ENCODE results near the gene PCDHGB3. TPM values are rescaled to one million over a fixed set of nuclear protein-coding genes. Genes with fewer than 3 reads are reported as not detected.
"Not testable (repeated sequence)": the region's sequence is repeated elsewhere in the genome, so short reads cannot be mapped to it uniquely, and the experiment has no call there.

The PCDHGB3 gene
- total RNA-seq, 3 donors from 2014 or later = 0.10 to 0.19 (median 0.13) TPM

- ATAC-seq = no peak
- peaks cover 23% of the 10 kb centered on the region for H3K9me3 Mint-ChIP-seq
- DNase-seq = no peak
- H3K4me1 Mint-ChIP-seq (ENCODE audit: low read depth) = peaks cover 2% of the 10 kb centered on the region
- H3K27me3 Mint-ChIP-seq (ENCODE audit: low read depth) = peaks cover 85% of the 10 kb centered on the region
- H3K36me3 Mint-ChIP-seq (ENCODE audit: insufficient read depth) = peaks cover 2% of the 10 kb centered on the region
- H3K4me3 Mint-ChIP-seq = no peak overlapping the region
Observed at GRCh38 chr5:141371572-141372475, 1.8 kb downstream of the PCDHGB3 start.

- peaks cover 27% of the 10 kb centered on the region for H3K9me3 Mint-ChIP-seq
- peak within 1 kb of the TSS; percentile 19 for H3K4me3 Mint-ChIP-seq
- DNase-seq (no peak), ATAC-seq (no peak)
- peaks cover 2% of the 10 kb centered on the region for H3K4me1 Mint-ChIP-seq (ENCODE audit: low read depth)
- H3K27me3 Mint-ChIP-seq (ENCODE audit: low read depth) = peaks cover 80% of the 10 kb centered on the region
- peaks cover 2% of the 10 kb centered on the region for H3K36me3 Mint-ChIP-seq (ENCODE audit: insufficient read depth)
Observed at GRCh38 chr5:141373673-141374317, 3.8 kb downstream of the PCDHGB3 start, which contains the start of gene PCDHGA6. Gene PCDHGA6 (plus strand): TSS chr5:141373891. CDS start chr5:141374084, 193 bp downstream.

GRCh38 chr5:141374627-141375026 lies 4.6 kb downstream of the PCDHGB3 start:
- Mint-ChIP-seq H3K27me3 (ENCODE audit: low read depth) (peaks cover 81% of the 10 kb centered on the region), H3K4me3 (no peak overlapping the region), H3K36me3 (ENCODE audit: insufficient read depth) (peaks cover 2% of the 10 kb centered on the region), H3K4me1 (ENCODE audit: low read depth) (peaks cover 2% of the 10 kb centered on the region), H3K9me3 (peaks cover 30% of the 10 kb centered on the region)
- no peak for ATAC-seq
- DNase-seq = no peak

- not testable (repeated sequence) for H3K4me3 Mint-ChIP-seq; ATAC-seq; H3K4me1 Mint-ChIP-seq (ENCODE audit: low read depth); DNase-seq; H3K36me3 Mint-ChIP-seq (ENCODE audit: insufficient read depth)
- Mint-ChIP-seq H3K9me3 (peaks cover 30% of the 10 kb centered on the region), H3K27me3 (ENCODE audit: low read depth) (peaks cover 82% of the 10 kb centered on the region)
Observed at GRCh38 chr5:141375444-141376155, 5.6 kb downstream of the PCDHGB3 start.

- no peak for DNase-seq
- no peak for ATAC-seq
- Mint-ChIP-seq H3K4me3 (peak within 1 kb of the TSS; percentile 74), H3K36me3 (ENCODE audit: insufficient read depth) (peaks cover 2% of the 10 kb centered on the region), H3K27me3 (ENCODE audit: low read depth) (peaks cover 75% of the 10 kb centered on the region), H3K4me1 (ENCODE audit: low read depth) (peaks cover 2% of the 10 kb centered on the region), H3K9me3 (peaks cover 29% of the 10 kb centered on the region)
Observed at GRCh38 chr5:141382469-141383294, 12.6 kb downstream of the PCDHGB3 start, which contains the start of gene PCDHGA7. Gene PCDHGA7 (plus strand): TSS chr5:141382742. CDS start chr5:141382900, 158 bp downstream.

GRCh38 chr5:141383345-141383744 lies 13.3 kb downstream of the PCDHGB3 start:
- Mint-ChIP-seq H3K9me3 (peaks cover 30% of the 10 kb centered on the region), H3K4me3 (no peak overlapping the region), H3K4me1 (ENCODE audit: low read depth) (peaks cover 2% of the 10 kb centered on the region), H3K27me3 (ENCODE audit: low read depth) (peaks cover 76% of the 10 kb centered on the region), H3K36me3 (ENCODE audit: insufficient read depth) (peaks cover 3% of the 10 kb centered on the region)
- DNase-seq (no peak), ATAC-seq (no peak)

GRCh38 chr5:141384471-141385267 lies 14.6 kb downstream of the PCDHGB3 start:
- ATAC-seq = no peak
- no peak for DNase-seq
- Mint-ChIP-seq H3K4me1 (ENCODE audit: low read depth) (peaks cover 2% of the 10 kb centered on the region), H3K4me3 (no peak overlapping the region), H3K27me3 (ENCODE audit: low read depth) (peaks cover 77% of the 10 kb centered on the region), H3K9me3 (peaks cover 34% of the 10 kb centered on the region), H3K36me3 (ENCODE audit: insufficient read depth) (peaks cover 5% of the 10 kb centered on the region)

- H3K36me3 Mint-ChIP-seq (ENCODE audit: insufficient read depth); H3K4me3 Mint-ChIP-seq; DNase-seq; H3K4me1 Mint-ChIP-seq (ENCODE audit: low read depth): not testable (repeated sequence)
- Mint-ChIP-seq H3K9me3 (peaks cover 34% of the 10 kb centered on the region), H3K27me3 (ENCODE audit: low read depth) (peaks cover 76% of the 10 kb centered on the region)
- peak; percentile 41 to 51 for ATAC-seq
Observed at GRCh38 chr5:141387557-141388311, 17.7 kb downstream of the PCDHGB3 start, which contains the start of gene PCDHGB4. Gene PCDHGB4 (plus strand): TSS chr5:141387698. CDS start chr5:141387885, 187 bp downstream.

GRCh38 chr5:141388661-141389060 lies 18.6 kb downstream of the PCDHGB3 start:
- peaks cover 36% of the 10 kb centered on the region for H3K9me3 Mint-ChIP-seq
- no peak for DNase-seq

GRCh38 chr5:141389153-141390042 lies 19.4 kb downstream of the PCDHGB3 start:
- ATAC-seq (no peak), DNase-seq (no peak)
- H3K9me3 Mint-ChIP-seq = peaks cover 43% of the 10 kb centered on the region
- peaks cover 75% of the 10 kb centered on the region for H3K27me3 Mint-ChIP-seq (ENCODE audit: low read depth)
- H3K36me3 Mint-ChIP-seq (ENCODE audit: insufficient read depth) = peaks cover 5% of the 10 kb centered on the region
- no peaks in the 10 kb centered on the region for H3K4me1 Mint-ChIP-seq (ENCODE audit: low read depth)
- H3K4me3 Mint-ChIP-seq = no peak overlapping the region

More at GRCh38 chr5:141388661-141389060, 18.6 kb downstream of the PCDHGB3 start:
- no peak overlapping the region for H3K4me3 Mint-ChIP-seq
- peaks cover 5% of the 10 kb centered on the region for H3K36me3 Mint-ChIP-seq (ENCODE audit: insufficient read depth)
- peaks cover 75% of the 10 kb centered on the region for H3K27me3 Mint-ChIP-seq (ENCODE audit: low read depth)
- no peak for ATAC-seq
- no peaks in the 10 kb centered on the region for H3K4me1 Mint-ChIP-seq (ENCODE audit: low read depth)

GRCh38 chr5:141392429-141393198 lies 22.6 kb downstream of the PCDHGB3 start, which contains the start of gene PCDHGA8:
Gene PCDHGA8 (plus strand): TSS chr5:141392633. CDS start chr5:141392814, 181 bp downstream.
- Mint-ChIP-seq H3K27me3 (ENCODE audit: low read depth) (peaks cover 69% of the 10 kb centered on the region), H3K4me1 (ENCODE audit: low read depth) (no peaks in the 10 kb centered on the region), H3K9me3 (peaks cover 33% of the 10 kb centered on the region), H3K36me3 (ENCODE audit: insufficient read depth) (peaks cover 3% of the 10 kb centered on the region), H3K4me3 (no peak within 1 kb of the TSS)
- DNase-seq (no peak), ATAC-seq (no peak)

Data from activated T-cell treated with anti-CD3 and anti-CD28 coated beads, Interleukin-2, amount 50 U/mL, for 4 hours (primary cell).